HG03175 (cell line): ENCODE results near the gene ITGB7.
"Not testable (repeated sequence)": the region's sequence is repeated elsewhere in the genome, so short reads cannot be mapped to it uniquely, and the experiment has no call there.

Experiments
- ATAC-seq: cut with Tn5 transposase; IDR thresholded peaks from one replicate; pipeline ENCODE4 v1.9.1; 2021; ENCODE audit warnings: mild to moderate bottlenecking, moderate library complexity; ENCODE audit not compliant: unreplicated experiment

Gene ITGB7

DNA sequence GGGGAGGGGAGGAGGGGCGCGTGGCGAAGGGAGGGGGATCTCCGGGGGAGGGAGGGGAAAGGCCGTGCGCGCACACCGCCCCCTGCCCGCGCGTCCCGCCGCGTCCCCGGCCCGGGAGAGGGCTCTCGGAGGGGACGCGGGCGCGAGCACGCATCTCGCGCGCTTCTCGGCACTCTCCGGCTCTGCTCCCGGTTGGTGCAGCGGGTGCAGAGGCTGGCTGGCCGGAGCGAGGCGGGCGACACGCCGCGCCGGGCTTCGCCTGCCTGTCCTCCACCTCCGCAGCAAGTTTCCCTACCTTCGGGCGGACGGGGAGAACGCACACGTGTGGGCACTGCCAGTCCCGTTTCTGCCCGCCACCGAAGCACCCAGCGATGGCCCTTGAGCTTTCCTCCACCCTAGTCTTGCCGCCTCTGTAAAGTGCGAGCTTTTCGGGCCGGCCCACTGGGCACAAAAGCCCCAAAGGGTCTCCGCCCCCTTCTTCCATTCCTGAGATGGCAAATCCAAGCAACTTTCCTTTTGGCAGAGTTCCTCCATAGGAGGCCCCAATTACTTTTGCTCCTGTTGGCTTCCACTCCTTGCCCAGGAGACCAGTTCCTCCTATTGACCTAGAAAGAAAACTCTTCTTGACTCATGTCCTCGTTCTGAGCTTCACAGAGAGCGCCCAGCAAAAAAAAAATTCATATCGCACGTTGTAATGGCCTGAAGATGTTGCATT is 26.0 kb downstream of the ITGB7 start:
- peak; percentile 42 for ATAC-seq

DNA sequence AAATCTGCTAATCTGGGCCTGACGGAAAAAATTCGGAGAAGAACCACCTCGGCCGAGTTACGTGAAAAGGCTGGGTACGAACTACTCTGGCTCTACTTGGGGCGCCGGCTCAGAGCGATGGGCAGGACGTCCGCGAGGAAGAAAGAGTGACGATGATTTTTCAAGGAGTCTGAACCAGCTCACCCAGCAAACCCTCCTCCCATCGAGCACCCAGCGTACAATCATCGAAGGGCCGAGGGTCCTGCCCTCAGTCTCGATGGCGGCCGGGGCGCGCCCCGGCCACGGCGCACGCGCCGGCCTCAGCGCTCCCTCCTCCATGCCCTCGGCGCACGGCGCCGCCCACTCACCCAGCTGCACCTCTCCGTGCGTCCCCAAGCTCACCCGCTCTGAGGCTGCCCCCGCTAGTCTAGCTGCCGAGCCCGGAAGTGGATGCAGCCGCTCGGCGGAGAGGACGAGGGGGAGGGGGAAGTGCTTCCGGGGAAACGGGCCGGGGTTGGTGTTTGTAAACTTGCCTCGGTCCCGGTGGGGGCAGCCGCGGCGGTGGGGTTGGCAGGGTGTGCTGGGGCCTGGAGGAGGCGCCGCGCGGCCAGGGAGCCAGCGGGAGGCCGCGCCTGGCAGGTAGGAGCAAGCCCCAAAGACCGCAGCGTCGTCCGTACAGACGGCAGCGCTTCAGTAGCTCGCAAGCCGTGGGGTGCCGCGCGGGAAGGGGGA is 26.7 kb downstream of the ITGB7 start, which contains the start of the genes CSAD and ZNF740:
TSS of gene CSAD (minus strand) at position 706 of the 711 bp plus-strand sequence. CDS start 7,455 bp downstream, outside the sequence.
TSS of gene ZNF740 (plus strand) at position 503 of the 711 bp plus-strand sequence. CDS start 1,262 bp downstream, outside the sequence.
- peak; percentile 95 for ATAC-seq

GRCh38 chr12:53179687-53180219 is 27.3 kb downstream of the ITGB7 start:
- peak; percentile 20 for ATAC-seq

DNA sequence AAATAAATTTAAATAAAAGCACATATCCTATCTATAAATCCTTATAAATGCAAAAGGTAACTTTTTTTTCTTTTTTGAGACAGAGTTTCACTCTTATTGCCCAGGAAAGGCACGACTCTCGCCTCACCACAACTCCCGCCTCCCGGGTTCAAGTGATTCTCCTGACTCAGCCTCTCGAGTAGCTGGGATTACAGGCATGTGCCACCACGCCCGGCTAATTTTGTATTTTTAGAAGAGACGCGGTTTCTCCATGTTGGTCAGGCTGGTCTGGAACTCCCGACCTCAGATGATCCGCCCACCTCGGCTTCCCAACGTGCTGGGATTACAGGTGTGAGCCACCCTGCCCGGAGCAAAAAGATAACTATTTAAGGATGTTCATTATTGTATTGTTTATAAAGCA is 28.2 kb downstream of the ITGB7 start:
- not testable (repeated sequence) for ATAC-seq

DNA sequence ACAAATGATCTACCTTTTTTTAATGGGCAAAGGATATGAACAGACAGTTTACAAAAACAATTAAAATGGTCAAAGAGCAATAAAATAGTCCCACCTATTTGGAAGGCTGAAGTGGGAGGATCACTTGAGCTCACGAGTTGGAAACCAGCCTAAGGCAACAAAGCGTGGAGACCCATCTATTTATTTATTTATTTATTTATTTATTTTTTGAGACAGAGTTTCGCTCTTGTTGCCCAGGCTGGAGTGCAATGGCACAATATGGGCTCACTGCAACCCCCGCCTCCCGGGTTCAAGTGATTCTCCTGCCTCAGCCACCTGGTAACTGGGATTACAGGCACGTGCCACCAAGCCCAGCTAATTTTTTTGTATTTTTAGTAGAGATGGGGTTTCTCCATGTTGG is 29.6 kb downstream of the ITGB7 start:
- not testable (repeated sequence) for ATAC-seq

DNA sequence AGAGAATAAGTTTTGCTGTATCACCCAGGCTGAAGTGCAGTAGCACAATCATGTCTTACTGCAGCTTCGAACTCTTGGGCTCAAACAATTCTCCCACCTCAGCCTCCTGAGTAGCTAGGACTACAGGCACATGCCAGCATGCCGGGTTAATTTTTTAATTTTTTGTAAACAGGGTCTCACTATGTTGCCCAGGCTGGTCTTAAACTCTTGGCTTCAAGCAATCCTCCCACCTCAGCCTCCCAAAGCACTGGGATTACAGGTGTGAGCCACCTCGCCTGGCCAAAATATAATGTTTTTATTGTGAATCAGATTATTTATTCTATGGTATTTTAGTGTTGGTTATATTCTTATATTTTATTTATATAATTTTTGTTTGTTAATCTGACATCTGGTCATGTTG is 30.3 kb downstream of the ITGB7 start:
- ATAC-seq, result no peak

DNA sequence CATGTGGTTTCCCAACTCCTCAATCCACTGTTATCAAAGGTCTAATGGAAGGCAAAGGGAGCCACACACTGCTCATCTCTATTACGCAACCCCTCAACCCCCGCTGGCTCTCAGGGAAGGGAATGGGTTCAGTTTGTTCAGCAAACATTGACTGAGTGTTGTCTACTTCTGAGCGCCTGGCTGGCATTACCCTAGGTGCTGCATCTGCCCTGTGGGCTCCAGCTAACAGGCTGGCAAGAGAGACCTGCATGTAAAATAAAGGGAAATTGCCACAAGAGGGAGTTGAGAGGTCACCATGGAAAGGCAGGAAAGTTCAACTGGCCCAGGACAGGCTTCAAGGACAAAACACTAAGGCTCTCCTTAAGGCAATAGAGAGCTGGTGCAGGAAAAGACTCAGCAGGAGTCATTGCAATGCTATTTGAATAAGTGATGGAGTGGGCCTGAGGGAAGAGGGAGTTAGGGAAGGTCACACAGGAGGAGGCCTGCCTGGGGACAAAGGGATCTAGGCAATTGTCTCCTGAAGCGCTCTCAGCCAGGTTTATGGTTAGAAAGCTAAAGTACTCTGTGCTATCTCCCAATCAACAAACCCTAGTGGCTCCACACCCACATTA is 32.1 kb downstream of the ITGB7 start:
- ATAC-seq, result no peak

- no peak for ATAC-seq
These were observed 33.9 kb downstream of the ITGB7 start for GRCh38 chr12:53173085-53173715.

DNA sequence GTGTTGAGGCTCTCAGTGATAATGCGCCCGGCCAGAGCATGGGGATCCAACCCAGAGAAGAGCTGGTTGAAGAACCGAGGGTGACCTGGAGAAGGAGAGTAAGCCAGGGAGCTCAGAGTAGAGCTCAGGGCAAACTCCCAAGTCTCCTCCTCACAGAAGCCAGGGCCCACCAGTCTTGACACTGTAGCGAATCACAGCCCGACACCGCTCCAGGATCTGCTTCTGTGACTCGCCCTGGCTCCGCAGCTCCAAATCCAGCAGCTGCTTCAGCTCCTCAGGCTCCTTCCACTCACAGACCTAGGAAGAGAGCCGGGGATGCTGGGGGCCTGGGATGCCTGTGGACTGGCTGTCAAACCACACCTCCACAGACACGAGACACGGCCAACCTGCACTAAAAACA is 34.7 kb downstream of the ITGB7 start:
- ATAC-seq, result no peak

DNA sequence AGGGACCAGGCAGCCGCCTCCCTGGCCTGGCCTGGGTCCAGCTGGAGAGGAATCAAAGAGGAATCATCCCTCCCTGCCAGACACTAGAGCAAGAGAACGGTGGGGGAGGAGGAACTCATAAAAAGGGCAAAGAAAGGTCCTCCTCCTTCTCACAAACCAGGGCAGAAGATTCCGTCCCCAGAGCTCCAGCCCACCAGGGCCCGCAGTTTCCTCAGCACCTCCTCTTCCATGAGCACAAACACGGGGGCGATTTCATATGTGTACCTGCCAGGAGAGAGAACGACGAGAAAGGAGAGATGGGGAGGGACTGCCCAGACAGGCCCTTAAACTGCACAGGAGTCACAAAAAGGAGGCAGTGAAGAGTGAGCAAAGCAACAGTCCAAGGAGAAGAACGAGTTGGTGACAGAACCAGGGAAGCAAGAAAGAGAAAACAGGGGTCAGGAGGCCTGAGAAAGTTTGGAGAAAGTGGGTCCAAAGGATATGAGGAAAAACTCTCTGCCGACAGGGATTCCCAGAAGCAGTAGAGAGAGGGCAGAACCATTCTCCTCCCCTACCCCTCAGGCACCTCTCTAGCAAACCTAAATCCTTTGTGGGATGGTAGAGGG is 35.2 kb downstream of the ITGB7 start:
- no peak for ATAC-seq

DNA sequence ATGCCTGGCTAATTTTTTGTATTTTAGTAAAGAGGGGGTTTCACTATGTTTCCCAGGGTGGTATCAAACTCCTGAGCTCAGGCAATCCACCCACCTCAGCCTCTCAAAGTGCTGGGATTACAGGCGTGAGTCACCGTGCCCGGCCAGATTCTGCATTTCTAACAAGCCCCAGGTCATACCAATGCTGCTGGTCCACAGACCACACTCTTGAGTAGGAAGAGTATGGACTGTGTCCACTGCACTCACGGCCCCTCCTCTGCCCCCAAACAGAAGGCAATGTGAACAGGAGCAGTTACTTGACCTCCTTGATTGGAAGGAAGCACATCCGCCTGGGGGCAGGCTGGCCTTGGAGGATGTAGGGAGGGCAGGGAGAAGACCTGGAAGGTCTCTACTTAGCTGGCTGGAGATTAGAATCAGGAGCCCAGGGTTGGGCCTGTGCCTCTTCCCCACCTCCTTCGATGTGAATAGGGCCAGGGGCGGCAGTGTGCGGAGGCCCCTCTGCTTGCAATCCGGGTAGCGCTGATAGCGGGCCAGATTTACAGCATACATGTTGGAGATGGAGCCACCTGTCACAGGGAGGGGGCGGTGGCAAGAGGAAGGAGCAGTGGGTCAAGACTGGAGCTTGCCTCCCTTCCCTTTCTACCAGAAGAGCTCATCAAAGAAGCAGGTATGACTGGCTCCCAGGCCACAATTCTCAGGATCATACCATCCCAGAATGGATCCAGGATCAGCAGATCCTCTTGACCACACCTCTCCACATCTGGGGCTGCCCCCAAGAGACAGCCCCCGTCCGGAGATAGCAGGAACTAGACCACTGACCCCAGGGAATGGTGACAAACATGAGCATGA is 36.0 kb downstream of the ITGB7 start:
- no peak for ATAC-seq

DNA sequence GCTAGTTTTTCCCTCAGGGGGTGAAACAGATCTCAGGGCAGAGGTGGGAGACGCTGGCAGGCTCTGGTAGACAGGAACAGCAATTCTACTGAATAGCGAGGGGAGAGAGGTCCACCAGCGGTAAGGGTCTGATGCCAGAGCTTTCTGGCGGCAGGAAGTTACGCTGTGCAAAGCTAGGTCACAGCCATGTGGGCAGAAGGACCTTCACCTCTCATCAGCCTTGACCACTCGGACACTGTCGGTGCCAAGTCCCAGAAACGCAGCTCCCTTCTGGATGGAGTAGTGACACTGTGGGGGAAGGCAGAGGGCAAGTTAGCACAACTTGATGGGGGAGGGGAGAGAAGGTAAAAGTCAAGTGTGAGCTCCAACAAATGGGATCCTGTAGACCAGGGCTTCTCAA is 36.8 kb downstream of the ITGB7 start:
- no peak for ATAC-seq

- no peak for ATAC-seq
These were observed 37.4 kb downstream of the ITGB7 start for GRCh38 chr12:53169644-53170043.

- ATAC-seq, result no peak
These were observed 40.2 kb downstream of the ITGB7 start for GRCh38 chr12:53166837-53167236.

- not testable (repeated sequence) for ATAC-seq
These were observed 44.0 kb downstream of the ITGB7 start for GRCh38 chr12:53163008-53163407.

GRCh38 chr12:53161119-53161911 is 45.7 kb downstream of the ITGB7 start:
- no peak for ATAC-seq

DNA sequence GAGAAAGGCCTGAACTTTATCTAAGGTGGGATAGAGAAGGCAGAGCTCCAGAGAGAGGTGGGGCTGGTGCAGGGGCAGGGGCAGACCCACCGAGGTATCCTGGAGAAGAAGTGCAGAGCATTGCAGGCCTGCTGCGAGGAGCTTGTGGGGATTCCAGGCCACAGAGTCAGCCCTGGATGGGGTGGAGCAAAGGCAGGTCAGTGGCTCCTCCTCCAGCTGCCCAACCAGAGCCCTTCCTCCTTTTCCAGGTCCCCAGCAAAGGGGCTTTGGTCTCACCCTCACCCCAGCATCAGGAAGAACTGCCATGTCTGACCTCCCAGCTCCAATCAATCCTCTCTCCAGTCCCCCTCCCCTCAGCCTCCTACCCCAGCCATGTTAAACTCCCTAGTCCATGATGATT is 46.4 kb downstream of the ITGB7 start:
- no peak for ATAC-seq

DNA sequence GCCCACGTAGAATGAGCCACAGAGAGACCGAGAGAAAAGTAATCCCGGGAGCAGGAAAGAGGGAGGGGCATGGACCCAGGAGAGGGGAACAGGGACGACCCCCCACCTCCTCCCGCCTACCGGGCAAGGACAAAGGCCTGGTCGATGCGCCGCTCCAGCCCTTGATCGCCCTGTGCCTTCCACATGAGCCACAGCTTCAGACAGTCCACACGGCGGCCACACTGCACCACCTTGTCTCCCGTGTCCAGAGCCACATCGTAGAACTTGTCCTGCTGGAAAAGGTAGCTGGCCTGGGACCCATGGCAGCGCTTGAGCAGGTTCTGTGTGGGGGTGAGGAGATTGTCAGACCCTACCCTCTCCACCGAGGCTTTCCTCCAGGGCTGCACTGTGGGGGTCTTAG is 47.1 kb downstream of the ITGB7 start:
- ATAC-seq, result no peak
